ENCODE results near the gene METTL16.
"Not testable (repeated sequence)": the region's sequence is repeated elsewhere in the genome, so short reads cannot be mapped to it uniquely, and the experiment has no call there.

Gene METTL16

DNA sequence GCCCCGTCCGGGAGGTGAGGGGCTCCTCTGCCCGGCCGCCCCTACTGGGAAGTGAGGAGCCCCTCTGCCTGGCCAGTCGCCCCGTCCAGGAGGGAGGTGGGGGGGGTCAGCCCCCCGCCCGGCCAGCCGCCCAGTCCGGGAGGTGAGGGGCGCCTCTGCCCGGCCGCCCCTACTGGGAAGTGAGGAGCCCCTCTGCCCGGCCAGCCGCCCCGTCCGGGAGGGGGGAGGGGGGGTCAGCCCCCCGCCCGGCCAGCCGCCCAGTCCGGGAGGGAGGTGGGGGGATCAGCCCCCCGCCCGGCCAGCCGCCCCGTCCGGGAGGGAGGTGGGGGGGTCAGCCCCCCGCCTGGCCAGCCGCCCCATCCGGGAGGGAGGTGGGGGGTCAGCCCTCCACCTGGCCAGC is 64.2 kb downstream of the METTL16 start:
- not testable (repeated sequence) for DNase-seq

DNA sequence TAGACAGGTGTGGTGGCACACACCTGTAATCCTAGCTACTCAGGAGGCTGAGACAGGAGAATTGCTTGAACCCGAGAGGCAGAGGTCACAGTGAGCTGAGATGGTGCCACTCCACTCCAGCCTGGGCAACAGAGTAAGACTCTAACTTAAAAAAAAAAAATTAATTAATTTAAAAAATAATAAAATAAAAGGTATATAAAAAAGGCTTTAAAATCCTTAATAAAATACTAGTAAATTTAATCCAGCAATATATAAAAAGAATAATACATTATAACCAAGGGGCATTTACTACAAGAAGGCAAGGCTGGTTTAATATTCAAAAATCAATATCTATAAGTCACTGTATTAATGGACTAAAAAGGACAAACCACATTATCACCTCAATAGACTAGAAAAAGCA is 66.0 kb downstream of the METTL16 start:
- no peak for DNase-seq

DNA sequence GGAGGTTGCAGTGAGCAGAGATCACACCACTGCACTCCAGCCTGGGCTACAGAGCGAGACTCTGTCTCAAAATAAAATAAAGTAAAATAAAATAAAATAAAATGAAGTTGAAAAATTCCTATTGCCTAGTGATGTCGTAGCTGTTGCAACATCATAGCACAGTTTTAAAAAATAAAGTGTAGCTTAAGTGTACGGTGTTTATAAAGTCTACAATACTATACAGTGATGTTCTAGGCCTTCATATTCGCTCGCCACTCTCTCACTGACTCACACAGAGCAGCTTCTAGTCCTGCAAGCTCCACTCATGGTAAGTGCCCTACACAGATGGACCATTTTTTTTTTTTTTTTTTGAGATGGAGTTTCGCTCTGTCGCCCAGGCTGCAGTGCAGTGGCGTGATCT is 67.3 kb downstream of the METTL16 start:
- no peak for DNase-seq

DNA sequence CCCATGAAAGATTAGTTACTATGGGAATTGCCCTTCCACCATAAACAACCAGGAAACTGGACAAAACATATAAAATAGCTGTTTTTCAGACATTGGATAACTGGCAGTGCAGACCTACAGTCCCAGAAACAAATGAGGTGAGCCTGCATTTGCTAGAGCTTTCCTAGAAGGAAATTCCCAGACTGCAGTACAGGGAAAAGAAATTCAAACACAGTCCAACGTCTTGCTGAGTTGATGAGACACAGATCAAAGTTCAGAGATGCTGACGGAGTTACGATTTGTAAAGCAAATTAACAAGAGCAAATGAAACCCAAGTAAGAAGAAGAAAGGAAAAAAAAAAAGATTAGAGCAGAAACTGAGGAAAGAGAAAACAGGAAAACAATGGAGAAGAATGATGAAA is 69.5 kb downstream of the METTL16 start:
- DNase-seq: no peak

DNA sequence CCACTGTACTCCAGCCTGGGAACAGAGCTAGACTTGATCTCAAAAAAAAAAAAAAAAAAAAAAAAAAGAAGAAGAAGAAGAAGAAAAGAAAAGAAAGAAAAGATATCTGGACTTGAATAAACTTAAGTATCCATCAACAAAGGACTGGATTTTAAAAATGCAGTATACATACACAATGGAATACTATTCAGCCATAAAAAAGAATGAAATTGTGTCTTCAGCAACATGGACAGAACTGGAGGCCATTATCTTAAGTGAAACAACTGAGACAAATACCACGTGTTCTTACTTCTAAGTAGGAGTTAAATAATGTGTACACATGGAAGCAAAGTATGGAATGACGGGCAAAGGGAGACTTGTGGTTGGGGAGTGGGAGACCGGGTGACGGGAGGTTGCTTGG is 70.8 kb downstream of the METTL16 start:
- DNase-seq: no peak

DNA sequence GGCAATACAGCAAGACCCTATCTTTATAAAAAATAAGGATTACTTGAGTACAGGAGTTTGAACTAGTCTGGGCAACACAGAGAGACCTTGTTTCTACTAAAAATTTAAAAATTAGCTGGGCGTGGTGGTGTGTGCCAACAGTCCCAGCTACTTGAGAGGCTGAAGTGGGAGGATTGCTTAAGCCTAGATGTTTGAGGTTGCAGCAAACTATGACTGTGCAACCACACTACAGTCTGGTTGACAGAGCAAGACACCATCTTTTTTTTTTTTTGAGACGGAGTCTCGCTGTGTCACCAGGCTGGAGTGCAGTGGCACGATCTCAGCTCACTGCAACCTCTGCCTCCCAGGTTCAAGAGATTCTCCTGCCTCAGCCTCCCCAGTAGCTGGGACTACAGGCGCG is 71.7 kb downstream of the METTL16 start:
- not testable (repeated sequence) for DNase-seq

DNA sequence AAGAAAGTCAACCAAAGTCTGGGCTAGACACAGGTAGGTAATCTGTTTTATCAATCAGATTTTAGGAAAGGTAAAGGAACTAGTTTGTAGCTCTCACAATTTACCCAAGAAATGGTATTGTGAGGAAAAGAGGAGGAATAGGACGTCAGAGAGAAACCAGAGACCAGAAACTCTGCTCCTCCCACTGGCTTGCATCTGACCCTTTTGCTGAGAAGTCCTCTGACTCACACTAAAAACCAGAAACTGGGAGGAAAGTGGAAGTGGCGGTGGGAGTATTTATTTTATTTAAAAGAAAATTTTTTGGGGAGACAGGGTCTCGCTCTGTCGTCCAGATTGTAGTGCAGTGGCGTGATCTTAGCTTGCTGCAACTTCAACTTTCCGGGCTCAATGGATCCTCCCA is 72.9 kb downstream of the METTL16 start:
- DNase-seq: no peak

DNA sequence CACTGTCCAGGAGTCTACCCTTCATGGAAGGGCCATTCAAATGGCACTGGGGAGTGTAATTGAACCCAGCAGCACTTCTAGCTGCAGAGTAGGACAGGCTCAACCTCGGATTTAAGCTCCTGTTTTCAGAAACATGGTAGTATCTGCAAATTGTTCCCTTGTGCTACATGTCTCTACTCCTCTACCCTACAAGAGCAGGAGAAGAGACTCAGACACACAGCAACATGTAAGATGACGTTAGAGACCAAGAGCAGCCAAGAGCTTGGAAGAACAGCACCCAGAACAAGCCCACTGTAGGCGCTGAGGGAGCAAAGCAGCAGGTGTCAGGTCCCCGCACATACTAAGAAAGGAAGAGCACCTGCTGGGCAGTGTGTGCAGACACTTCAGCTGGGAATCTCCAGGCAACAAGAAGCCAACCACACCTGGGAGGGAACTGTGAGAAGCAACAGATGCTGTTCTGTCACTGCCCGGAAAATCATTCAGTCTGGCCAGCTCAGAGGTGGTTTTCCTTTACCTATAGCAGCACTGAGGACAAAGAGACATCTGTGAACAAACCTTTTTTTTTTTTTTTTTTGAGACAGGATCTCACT is 75.3 kb downstream of the METTL16 start:
- DNase-seq: no peak

DNA sequence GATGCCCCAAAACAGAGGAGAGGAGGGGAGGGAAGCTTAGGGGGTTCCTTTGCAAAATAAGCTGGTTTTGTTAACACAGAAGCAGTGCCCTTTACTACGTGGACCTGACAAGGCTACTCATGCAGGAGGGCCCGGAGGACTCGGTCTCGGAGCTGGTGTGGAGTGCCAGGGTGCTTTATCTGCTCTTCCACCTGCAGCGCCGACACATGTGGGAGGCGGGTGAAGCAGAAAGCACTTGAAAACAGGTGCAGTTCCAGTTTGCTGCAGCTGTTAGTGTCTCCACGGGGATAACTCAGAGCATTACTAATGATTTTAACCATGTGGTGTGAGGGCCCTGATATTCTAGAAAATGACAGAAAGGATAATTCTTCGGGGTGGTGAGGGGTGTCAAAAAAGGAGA is 75.8 kb downstream of the METTL16 start:
- DNase-seq: no peak

DNA sequence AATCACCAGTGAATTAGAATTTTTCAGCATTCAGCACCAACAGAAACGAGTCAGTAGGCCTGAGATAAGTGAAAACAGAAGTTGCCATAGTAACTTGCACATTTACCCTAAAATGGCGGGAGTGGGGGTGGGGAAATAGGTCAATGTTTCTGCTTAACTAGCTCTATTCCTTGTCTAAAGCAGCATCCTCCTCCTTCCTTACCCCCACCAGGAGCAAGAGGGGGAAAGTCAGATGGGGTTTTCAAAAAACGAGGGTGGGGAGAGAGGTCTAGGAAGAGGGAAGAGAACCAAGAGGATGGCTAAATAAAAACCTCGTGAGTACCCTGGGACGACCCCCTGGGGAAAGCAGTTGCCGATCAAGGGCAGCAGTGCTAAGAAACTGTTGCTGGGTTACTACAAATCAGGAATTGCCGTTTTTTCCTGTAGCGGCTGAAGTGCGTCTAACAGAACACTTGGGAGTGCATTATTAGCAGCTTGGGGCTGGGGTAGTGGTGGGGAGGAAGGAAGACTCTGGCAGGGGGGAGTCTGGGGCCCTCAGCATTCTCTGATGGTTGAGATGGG is 76.4 kb downstream of the METTL16 start:
- no peak for DNase-seq

DNA sequence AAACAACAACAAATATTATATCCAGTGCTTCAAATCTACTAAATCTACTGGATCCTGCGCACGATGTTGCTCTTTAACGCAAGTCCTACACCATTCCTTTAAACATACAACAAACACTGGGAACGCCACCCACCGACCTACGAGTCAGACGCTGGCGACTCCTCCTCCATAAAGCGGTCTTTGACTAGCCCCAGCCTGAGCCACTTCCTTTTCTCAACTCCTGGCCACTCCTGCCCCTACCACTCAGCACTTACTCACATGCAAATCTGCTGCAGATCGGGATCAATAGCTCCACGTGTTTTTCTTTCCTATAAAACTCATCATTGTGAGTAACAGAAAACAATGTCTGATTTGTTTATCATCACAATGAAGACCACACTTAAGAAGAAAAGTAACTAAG is 78.0 kb downstream of the METTL16 start:
- no peak for DNase-seq

DNA sequence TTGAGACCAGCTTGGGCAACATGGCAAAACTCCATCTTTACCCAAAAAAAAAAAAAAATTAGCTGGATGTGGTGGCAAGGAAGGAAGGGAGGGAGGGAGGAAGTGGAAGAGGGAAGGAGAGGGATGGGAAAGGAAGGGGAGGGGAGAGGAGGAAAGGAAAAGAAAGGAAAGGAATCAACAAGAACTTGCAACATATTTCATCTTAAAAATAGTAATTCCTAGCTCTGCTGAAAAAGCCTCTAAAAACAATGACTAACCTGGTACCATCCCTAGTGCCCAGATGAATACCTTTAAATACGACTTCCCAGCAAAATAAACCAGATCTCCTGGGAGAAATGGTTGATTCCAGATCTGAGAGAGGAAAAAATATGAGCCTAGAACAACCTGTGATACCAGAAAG is 83.8 kb downstream of the METTL16 start:
- no peak for DNase-seq

DNA sequence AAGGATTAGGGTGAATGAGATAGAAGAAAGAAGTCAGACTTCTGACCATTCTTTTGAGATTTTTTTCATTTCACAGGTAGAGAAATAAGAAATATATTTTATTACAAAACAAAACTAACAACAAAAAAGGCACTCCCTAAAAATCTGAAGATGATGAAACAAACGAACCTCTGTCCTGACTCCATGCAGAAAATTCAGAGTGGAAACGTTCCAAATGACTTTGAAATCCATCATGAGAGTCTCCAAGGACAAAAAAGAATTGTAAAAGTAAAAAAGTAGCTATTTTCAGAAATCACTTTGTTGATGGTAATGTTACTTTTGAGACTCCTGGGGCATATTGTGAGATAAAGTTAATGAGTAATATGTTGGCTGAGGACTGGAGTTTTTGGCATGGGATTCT is 84.5 kb downstream of the METTL16 start:
- DNase-seq: no peak

DNA sequence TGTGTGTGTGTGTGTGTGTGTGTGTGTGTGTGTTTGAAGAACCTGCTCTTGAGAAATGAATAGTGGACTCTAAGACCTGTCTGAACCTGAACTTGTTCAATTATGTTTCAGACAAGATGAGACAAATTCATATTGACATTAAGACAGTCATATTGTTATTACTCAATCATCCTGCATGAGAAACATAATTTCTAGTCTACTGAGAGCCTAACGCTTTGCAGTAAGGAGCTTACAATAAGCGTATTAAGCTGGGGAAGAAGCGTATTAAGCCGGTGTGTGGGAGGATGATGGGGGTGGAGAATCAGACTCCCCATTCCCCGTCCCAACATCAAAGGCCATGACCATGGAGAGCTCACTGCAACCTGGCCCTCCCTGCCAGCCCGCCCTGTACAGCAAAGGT is 88.4 kb downstream of the METTL16 start:
- no peak for DNase-seq

DNA sequence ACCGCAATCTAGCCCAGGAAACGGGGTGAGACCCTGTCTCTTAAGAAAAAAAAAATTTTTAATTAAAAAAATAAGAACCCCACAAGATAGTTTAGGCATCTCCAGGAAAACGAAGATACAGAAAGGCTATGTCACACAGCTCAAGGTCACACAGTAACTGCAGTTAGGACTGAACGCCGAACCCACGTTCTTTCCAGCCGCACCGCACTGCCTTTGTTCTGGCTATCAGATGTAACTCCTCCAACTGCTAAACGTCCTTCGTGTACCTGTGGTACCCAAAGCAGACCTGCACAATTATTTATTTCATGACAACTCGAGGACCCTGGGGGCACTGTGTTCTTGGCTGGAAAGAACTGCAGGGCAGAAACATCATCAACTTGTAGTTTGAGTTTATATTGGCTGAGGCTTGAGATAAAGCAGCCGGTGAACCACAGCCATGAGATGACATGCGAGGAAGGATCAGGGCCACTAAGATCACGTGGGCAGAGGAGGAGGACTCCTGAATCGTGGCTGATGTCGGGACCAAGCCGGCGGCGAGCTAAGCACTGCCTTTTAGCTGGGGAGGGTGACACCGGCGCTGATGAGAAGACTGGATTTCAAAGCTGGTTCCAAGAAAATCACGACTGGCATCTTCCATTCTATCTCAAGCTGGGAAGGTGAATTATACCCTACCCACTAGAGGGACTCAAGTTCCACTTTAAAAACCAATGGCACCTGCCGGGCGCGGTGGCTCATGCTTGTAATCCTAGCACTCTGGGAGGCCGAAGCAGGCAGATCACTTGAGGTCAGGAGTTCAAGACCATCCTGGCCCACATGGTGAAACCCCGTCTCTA is 90.2 kb downstream of the METTL16 start:
- no peak for DNase-seq

DNA sequence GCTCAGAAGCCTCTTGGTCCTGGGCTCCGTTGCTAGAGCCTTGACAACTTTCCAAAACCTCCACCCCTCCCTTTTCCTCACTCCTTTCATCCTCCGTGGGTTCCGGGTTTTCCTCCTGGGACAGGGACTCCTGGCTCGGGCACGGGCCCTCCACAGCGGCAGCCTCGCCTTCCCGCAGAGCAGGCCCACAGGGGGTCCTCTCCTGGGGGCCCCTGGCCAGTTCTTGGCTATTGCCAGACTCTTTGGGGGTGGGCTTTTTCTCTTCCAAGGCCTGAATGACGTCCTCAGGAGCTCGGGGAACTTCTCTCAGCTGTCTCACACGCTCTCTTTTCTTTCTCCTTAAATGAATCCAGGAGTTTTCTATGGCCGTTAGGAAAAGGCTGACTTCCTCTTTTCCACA is 91.5 kb downstream of the METTL16 start:
- no peak for DNase-seq

DNA sequence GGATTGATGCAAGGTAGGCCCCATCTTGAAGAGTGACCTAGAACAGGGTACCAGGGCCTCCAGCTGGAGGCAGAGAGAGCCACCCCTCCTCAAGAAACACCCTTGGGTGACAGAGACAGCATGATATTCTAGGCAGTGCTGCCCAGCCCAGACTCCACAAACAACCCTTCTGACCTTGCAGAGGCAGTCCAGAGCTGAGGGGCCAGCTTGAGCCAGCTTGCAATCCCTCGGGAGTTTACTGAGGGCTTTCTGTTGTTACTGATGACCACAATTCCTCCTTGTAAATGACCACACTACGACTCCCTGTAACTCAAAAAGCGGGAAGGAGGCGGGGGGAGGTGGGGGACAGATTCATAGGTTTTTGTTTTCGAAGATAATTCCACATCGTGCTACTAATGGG is 92.2 kb downstream of the METTL16 start:
- no peak for DNase-seq

DNA sequence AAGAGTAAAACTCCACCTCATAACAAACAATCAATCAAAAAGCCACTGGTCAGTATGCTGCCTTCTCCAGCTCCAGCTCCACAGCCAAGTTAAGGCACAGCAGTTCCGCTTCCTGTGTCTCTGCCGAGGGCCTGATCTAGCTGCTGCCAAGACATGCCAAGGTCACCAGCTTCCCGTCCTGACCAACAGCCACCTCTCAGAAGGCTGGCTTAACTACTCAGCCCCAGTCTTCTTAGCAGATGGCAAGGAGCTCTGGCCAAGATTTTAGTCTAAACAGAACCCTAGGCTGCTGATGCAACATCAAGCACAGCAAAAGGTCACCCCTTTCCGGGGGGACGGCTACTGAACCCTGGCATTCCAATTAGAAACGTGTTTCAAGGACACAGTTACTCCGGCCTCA is 93.1 kb downstream of the METTL16 start:
- peak; percentile 17 for DNase-seq

DNA sequence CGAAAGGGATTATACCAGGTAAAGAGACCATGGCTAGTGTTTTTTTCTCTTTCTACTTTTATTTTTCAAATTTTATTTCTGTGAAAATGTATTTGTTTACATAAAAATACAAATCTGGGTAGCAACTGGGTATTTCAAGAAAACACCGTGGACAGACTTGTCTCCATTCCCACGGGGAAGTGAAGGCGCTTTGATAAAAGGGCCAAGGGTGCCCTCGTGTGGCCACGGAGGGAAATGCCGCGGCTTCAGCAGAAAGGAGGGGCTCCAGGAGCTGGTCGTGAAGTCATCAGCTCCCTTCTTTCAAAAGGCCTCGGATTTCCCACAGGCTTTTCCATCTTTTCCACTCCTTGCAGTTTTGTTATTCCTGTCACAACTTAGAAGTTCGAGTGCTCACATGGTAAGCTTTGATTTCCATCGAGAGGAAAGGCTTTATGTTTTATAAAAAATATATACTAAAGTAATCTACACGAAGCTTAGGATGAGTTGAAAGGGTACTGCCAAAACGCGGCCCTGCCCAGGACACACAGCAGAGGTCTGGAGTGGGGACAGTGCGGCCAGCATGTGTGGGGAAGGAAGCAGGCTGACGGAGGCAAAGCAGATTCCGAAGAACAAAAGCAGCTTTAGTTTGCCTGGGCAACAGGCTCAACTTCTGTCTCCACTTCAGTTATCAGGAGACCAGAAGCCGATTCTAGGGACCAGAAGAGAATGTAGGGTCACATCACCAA is 95.5 kb downstream of the METTL16 start:
- no peak for DNase-seq

DNA sequence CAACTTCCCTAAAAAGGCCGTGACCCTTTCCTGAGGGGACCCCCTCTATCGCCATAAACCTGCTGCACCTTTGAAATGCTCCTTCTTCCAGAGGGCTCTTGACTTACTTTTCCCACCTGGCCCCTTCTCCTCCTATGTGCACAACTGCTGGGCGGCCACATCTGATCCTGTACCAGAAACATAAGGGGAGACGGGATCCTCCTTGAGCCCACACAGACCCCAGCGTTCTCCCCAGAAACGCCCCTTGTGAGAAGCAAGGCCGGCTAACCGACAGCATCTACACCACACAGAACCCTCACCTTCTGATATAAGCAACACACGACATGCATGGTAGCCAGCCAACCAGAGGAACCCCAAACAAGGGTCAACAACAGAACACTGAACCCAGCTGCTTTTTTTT is 96.6 kb downstream of the METTL16 start:
- DNase-seq: no peak

DNA sequence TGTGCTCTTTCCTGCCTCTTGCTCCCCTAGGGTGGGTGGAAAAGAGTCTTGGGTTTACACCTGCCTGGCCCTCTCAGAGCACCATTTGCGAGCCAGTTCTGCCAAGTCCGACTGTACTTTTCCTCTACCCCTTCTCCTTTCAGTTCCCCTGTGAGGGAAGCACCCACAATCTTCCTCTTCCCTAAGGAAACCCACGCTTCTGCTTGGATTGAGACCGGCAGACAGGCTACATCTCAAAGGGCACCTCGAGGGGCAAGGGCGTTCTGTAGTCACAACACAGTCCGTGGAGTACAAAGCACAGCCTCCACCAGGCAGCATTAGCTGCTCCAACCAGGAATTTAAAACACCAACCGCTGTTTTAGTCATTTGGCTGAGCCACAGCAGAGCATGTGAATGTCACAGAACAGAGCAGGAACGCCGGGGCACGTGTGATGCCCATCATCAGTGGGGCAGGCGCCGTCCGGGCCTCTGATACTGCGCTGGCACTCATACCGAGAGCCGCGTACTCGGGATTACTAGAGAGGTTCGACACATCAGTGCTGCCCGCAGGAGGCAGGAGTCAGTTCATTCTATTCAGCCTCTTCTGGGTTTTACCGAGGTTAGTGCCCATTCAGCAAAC is 97.1 kb downstream of the METTL16 start:
- DNase-seq: no peak

DNA sequence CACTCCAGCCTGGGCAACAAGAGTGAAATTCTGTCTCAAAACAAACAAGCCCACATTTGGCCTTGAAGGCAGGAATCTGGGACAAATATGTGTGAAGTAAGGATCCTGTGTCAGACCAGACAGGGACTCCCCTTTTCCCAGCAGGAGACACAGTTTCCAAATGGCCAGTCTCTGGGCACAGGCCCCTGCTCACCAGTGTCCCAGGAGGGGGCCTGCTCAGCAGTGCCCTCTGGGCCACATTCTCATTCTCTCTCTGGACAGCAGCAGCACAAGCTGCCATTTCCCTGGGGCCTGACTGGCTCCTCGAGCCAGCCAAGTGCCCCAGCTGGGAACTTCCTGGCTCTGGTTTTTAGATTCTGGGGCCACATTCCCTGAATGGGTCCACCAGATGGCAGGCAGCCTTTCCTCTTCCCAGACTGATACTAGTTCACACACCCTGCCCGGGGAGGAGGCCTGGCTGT is 99.1 kb downstream of the METTL16 start:
- DNase-seq: peak; percentile 61

DNA sequence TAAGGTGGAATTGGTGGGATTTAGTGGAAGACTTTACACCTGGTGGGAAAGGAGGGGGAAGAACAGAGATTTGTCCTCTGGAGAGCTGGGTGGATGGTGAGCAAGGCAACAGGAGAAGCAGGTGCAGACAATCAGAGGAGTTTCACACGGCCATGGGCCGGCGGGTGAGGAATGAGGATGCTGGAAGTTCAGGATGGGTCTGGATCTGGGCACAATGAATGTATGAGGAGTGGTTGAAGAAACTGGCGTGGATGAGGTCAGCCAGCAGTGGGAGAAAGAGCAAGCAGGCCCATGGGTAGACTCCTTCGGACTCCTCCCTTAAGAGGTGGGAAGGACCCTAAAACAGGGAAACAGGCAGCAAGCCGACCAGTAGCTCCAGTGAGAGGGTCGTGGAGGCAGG is 100.7 kb downstream of the METTL16 start:
- DNase-seq: no peak

Data from DMS 273 treated with DMSO at 0.1 percent for 48 hours (cell line).